HG03521 (cell line): ENCODE results near the gene GRAPL.
A peak's percentile ranks its signal among the peaks of the same experiment; 100 is the strongest.
"Not testable (repeated sequence)": the region's sequence is repeated elsewhere in the genome, so short reads cannot be mapped to it uniquely, and the experiment has no call there.

ENCODE experiments used
- ATAC-seq: cut with Tn5 transposase; IDR thresholded peaks from one replicate; pipeline ENCODE4 v1.9.1; 2021; ENCODE audit warnings: mild to moderate bottlenecking, moderate library complexity; ENCODE audit not compliant: unreplicated experiment

GRAPL gene

GRCh38 chr17:19127148-19127980, at the start of gene GRAPL:
TSS of gene GRAPL (plus strand) at chr17:19127589. CDS start at chr17:19127620, 31 bp downstream.
- not testable (repeated sequence) for ATAC-seq

GRCh38 chr17:19088804-19089685, 38.3 kb upstream of the GRAPL start:
- ATAC-seq, result not testable (repeated sequence)

GRCh38 chr17:19090058-19090772, 37.2 kb upstream of the GRAPL start:
- ATAC-seq, result not testable (repeated sequence)

- not testable (repeated sequence) for ATAC-seq
Observed at GRCh38 chr17:19092737-19093683, 34.4 kb upstream of the GRAPL start.

GRCh38 chr17:19093684-19094438, 33.5 kb upstream of the GRAPL start:
- ATAC-seq, result not testable (repeated sequence)

- not testable (repeated sequence) for ATAC-seq
Observed at GRCh38 chr17:19108517-19108916, 18.9 kb upstream of the GRAPL start.

- peak; percentile 16 for ATAC-seq
Observed at GRCh38 chr17:19110189-19111097, 16.9 kb upstream of the GRAPL start.

GRCh38 chr17:19111111-19111711, 16.2 kb upstream of the GRAPL start:
- ATAC-seq, result peak; percentile 50

GRCh38 chr17:19111801-19112458, 15.5 kb upstream of the GRAPL start:
- ATAC-seq, result not testable (repeated sequence)

- ATAC-seq, result not testable (repeated sequence)
Observed at GRCh38 chr17:19112459-19112826, 14.9 kb upstream of the GRAPL start.

- not testable (repeated sequence) for ATAC-seq
Observed at GRCh38 chr17:19118695-19119094, 8.7 kb upstream of the GRAPL start.

GRCh38 chr17:19125289-19125688, 2.1 kb upstream of the GRAPL start:
- ATAC-seq, result not testable (repeated sequence)

GRCh38 chr17:19129500-19129899, 2.1 kb downstream of the GRAPL start:
- not testable (repeated sequence) for ATAC-seq

GRCh38 chr17:19131108-19131507, 3.7 kb downstream of the GRAPL start:
- ATAC-seq, result not testable (repeated sequence)

- ATAC-seq, result not testable (repeated sequence)
Observed at GRCh38 chr17:19131772-19132171, 4.4 kb downstream of the GRAPL start.

GRCh38 chr17:19133793-19134192, 6.4 kb downstream of the GRAPL start:
- not testable (repeated sequence) for ATAC-seq

GRCh38 chr17:19135391-19135790, 8.0 kb downstream of the GRAPL start:
- ATAC-seq, result not testable (repeated sequence)
